SH-SY5Y (cell line): Measurements from ENCODE around the gene ZMIZ1.

ENCODE experiments used
- GATA2 ChIP-seq: IDR thresholded peaks from 2 replicates; pipeline ENCODE4 v1.6.1; 2011; ENCODE audit warnings: mild to moderate bottlenecking, low read depth, low read length
- GATA3 ChIP-seq: IDR thresholded peaks from 2 replicates; pipeline ENCODE4 v1.6.1; 2011; ENCODE audit warnings: low read depth, mild to moderate bottlenecking, low read length, moderate library complexity

DNA sequence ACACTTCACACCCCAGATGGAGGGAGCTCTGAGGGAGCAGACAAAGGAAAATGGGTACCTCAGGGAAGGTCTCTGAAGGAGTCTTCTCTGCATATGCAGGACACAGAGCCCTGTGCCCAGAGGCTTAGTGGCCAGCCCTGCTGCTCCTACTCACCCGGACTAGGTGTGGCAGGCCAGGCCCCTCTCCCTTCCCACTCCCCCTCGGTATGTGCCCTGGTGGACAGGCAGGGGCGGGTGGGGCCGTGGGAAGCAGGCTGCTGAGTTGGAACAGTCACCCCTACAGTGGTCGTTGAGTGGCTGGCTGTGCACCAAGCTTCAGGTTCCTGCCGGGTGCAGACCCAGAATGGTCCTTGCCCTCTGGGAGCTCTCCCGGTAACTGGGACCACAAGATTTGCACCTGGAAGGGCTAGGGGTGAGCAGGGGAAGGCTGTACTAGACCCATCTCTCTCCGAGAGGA lies 68.6 kb downstream of the ZMIZ1 start:
- TF ChIP-seq GATA3 (no peak), GATA2 (no peak)
